GM12878 (cell line): Measurements from ENCODE around the gene ANO1. TPM values are rescaled to one million over a fixed set of nuclear protein-coding genes. Genes with fewer than 3 reads are reported as not detected.

Experiments
- ATAC-seq: fragments of 200-7000 bp; cut with Tn5 transposase; 3 replicates; pipeline ENCODE4 v1.9.1; 2020; ENCODE audit warnings: mild to moderate bottlenecking, moderate library complexity
- BruUV-seq: library from RNA; stranded (reverse); fragments of 400-500 nt; replicated peaks from 2 replicates; lab custom pipeline; 2021; lab: Mats Ljungman, UMichigan
- CTCF ChIA-PET: fragments of 300-600 bp; sonication (Branson Sonifier 250); formaldehyde crosslinking; extraction: SDS; loops from one replicate; lab custom pipeline; 2021; ENCODE audit warnings: inconsistent platforms; lab: Yijun Ruan, JAX
- POLR2A ChIA-PET: fragments of 350-600 bp; formaldehyde crosslinking; extraction: SDS; loops from one replicate; lab custom pipeline; 2021; ENCODE audit warnings: inconsistent platforms; lab: Charles Lee
- RAD21 ChIA-PET: fragments of 300-600 bp; sonication (Branson Sonifier 250); formaldehyde crosslinking; loops from one replicate; lab custom pipeline; 2023; ENCODE audit warnings: antibody characterized with exemption; ENCODE audit not compliant: unreplicated experiment; lab: Charles Lee
- SMC1A ChIA-PET: fragments of 300-600 bp; sonication (Branson Sonifier 250); formaldehyde crosslinking; loops from one replicate; lab custom pipeline; 2023; ENCODE audit not compliant: unreplicated experiment, uncharacterized antibody; lab: Charles Lee
- DNase-seq: peaks from one replicate; pipeline ENCODE4 v3.0.0-alpha.2; 2011; ENCODE audit warnings: low read depth, low spot score
- FAIRE-seq: peaks from 3 replicates; lab custom pipeline; 2011; peaks lifted over from hg19 to GRCh38; lab: Jason Lieb, UNC
- H2AFZ ChIP-seq: 2 replicates; pipeline ENCODE4 v1.6.0; 2011; ENCODE audit warnings: low read depth, low read length, control low read depth; ENCODE audit not compliant: control insufficient read depth
- H3K27ac ChIP-seq: 2 replicates; pipeline ENCODE4 v1.5.1; 2011; ENCODE audit warnings: control low read depth; ENCODE audit not compliant: control insufficient read depth, insufficient read depth
- H3K27me3 ChIP-seq, 2 experiments: replicated peaks in 1 of 2; 2 replicates each; pipeline versions ENCODE4 v1.6.0 to v1.6.1; 2011; ENCODE audit warnings: low read length in 1 of 2; ENCODE audit not compliant: control insufficient read depth in 2 of 2, insufficient read depth in 2 of 2
- H3K36me3 ChIP-seq, 2 experiments: 2 replicates each; pipeline ENCODE4 v1.5.1; 2011; ENCODE audit warnings: low read length in 1 of 2; ENCODE audit not compliant: control insufficient read depth in 2 of 2, insufficient read depth in 2 of 2
- H3K4me1 ChIP-seq: 2 replicates; pipeline ENCODE4 v1.6.1; 2011; ENCODE audit warnings: mild to moderate bottlenecking, low read length, moderate library complexity, mixed read lengths; ENCODE audit not compliant: control insufficient read depth, insufficient read depth
- H3K4me2 ChIP-seq: 2 replicates; pipeline ENCODE4 v1.6.0; 2011; ENCODE audit warnings: control low read depth; ENCODE audit not compliant: control insufficient read depth, insufficient read depth
- H3K4me3 ChIP-seq: fragments of 200-600 bp; sonication (generic); 2 replicates; pipeline ENCODE4 v1.5.1; 2016
- H3K79me2 ChIP-seq: 2 replicates; pipeline ENCODE4 v1.6.0; 2011; ENCODE audit warnings: low read length; ENCODE audit not compliant: control insufficient read depth, insufficient read depth
- H3K9ac ChIP-seq: 2 replicates; pipeline ENCODE4 v1.8.0; 2011; ENCODE audit warnings: low read length, control low read depth, mixed read lengths; ENCODE audit not compliant: control insufficient read depth, insufficient read depth
- H3K9me3 ChIP-seq: replicated peaks from 3 replicates; pipeline ENCODE4 v1.5.1; 2011; ENCODE audit warnings: mild to moderate bottlenecking, low read length; ENCODE audit not compliant: control insufficient read depth, insufficient read depth
- H4K20me1 ChIP-seq: 2 replicates; pipeline ENCODE4 v1.6.0; 2011; ENCODE audit not compliant: control insufficient read depth, insufficient read depth
- DPF2 ChIP-seq: fragments of 450-650 bp; IDR thresholded peaks from 2 replicates; pipeline ENCODE4 v1.6.1; 2017; ENCODE audit warnings: mild to moderate bottlenecking
- E4F1 ChIP-seq: fragments of 450-650 bp; IDR thresholded peaks from 2 replicates; pipeline ENCODE4 v1.6.1; 2018; ENCODE audit warnings: borderline replicate concordance, mild to moderate bottlenecking; ENCODE audit not compliant: partially characterized antibody
- FOXK2 ChIP-seq: fragments of 450-650 bp; IDR thresholded peaks from 2 replicates; pipeline ENCODE4 v1.6.1; 2017; ENCODE audit warnings: mild to moderate bottlenecking, moderate library complexity
- KLF5 ChIP-seq: fragments of 450-650 bp; IDR thresholded peaks from 2 replicates; pipeline ENCODE4 v1.6.1; 2014; ENCODE audit warnings: mild to moderate bottlenecking; ENCODE audit not compliant: partially characterized antibody
- MLLT1 ChIP-seq: fragments of 450-650 bp; IDR thresholded peaks from 2 replicates; pipeline ENCODE4 v1.6.1; 2016; ENCODE audit warnings: mild to moderate bottlenecking
- NFIC ChIP-seq: IDR thresholded peaks from 2 replicates; pipeline ENCODE4 v1.6.1; 2012; ENCODE audit warnings: low read depth, mild to moderate bottlenecking, inconsistent platforms, low read length, moderate library complexity
- PAX8 ChIP-seq: fragments of 450-650 bp; IDR thresholded peaks from 2 replicates; pipeline ENCODE4 v1.6.1; 2017; ENCODE audit warnings: mild to moderate bottlenecking, moderate library complexity
- SUPT20H ChIP-seq: IDR thresholded peaks from 2 replicates; pipeline ENCODE4 v1.6.1; 2011; ENCODE audit warnings: low read depth, mild to moderate bottlenecking, low read length, moderate library complexity, borderline replicate concordance; ENCODE audit not compliant: control insufficient read depth
- ZNF384 ChIP-seq: IDR thresholded peaks from 2 replicates; pipeline ENCODE4 v1.6.1; 2012; ENCODE audit warnings: low read depth, mild to moderate bottlenecking, low read length, improper control_type of control experiment, borderline replicate concordance
- ZNF592 ChIP-seq: fragments of 450-650 bp; IDR thresholded peaks from 2 replicates; pipeline ENCODE4 v1.6.1; 2017; ENCODE audit warnings: mild to moderate bottlenecking, moderate library complexity
- WGBS: methylation state at CpG from one replicate; pipeline ENCODE4 v1.1.6; 2016; ENCODE audit warnings: low lambda C conversion rate; ENCODE audit not compliant: insufficient replicate concordance, insufficient coverage; ENCODE audit errors: missing lambda C conversion rate; 5-methylcytosine and 5-hydroxymethylcytosine counted together
- in situ Hi-C: fragments of 300-500 bp; cut with MboI; formaldehyde crosslinking; loops from 9 replicates; pipeline ENCODE4 v1.14.3; 2018; ENCODE audit warnings: mixed read lengths
- intact Hi-C: fragments of 100-400 bp; cut with micrococcal nuclease; formaldehyde crosslinking; loops from one replicate; pipeline ENCODE4 v1.14.2; 2022; ENCODE audit not compliant: unreplicated experiment
- polyA plus RNA-seq, 11 experiments: library from polyadenylated mRNA; depleted of rRNA in 4 of 11; unstranded in 6 of 11; stranded (reverse) in 5 of 11; fragments of >200 nt; fragmentation: Nextera tagmentation in 4 of 11; fragmentation: Illumina TruSeq in 1 of 11; extraction: Ambion mirVana in 4 of 11; extraction: Trizol in 1 of 11; gene quantifications; 1 replicate in 1 of 11; 2 replicates in 10 of 11; pipeline versions ENCODE4 v1.2.1 to v1.2.3, GENCODE V29; 2011 to 2016; ENCODE audit warnings: inconsistent platforms in 2 of 11, missing spikeins in 2 of 11, low read depth in 1 of 11
- total RNA-seq, 4 experiments: library from RNA; depleted of rRNA in 3 of 4; stranded (reverse); fragments of >200 nt in 3 of 4; fragmentation: Illumina TruSeq in 1 of 4; extraction: Trizol in 1 of 4; gene quantifications; 2 replicates each; pipeline versions ENCODE4 v1.2.1 to v1.2.3, GENCODE V29; 2013 to 2021

Gene ANO1
- total and polyA plus RNA-seq, 10 of the 15 experiments (the other 5 are each of a cell fraction or from before 2014, with no cell fraction given), result 0.01 to 0.38 (median 0.06) TPM; not detected in 7

GRCh38 chr11:70112017-70112434 lies 33.9 kb downstream of the ANO1 start (continued):
- TF ChIP-seq ZNF384 (no peak), E4F1 (no peak), PAX8 (no peak), SUPT20H (no peak), DPF2 (no peak), FOXK2 (no peak)

GRCh38 chr11:70113801-70114200 lies 35.7 kb downstream of the ANO1 start:
- no peak overlapping the region for H3K9ac ChIP-seq
- ATAC-seq, result no peak
- no peak overlapping the region for H3K27ac ChIP-seq
- TF ChIP-seq KLF5 (no peak), ZNF592 (no peak), NFIC (no peak), ZNF384 (no peak), MLLT1 (no peak)
- BruUV-seq, result no TSS peak
- SMC1A ChIA-PET, result interaction anchor here (0.6 kb wide), 1 partner anchor 1144 kb away, joined by 5 read pairs; no protein-coding TSS in a partner anchor
- H3K27me3 ChIP-seq, result peaks cover 0 to 5% of the 10 kb centered on the region in 2 experiments; a peak in 2 of 4 replicates
- RAD21 ChIA-PET, result no interaction called here
- H4K20me1 ChIP-seq, result no peaks in the 10 kb centered on the region
- CTCF ChIA-PET, result interaction anchor here (1.0 kb wide), 1 partner anchor 284 kb away, joined by 3 read pairs; no protein-coding TSS in a partner anchor
- WGBS, result 27% methylated on average over 5 of the region's 5 CpGs
- no peak overlapping the region for H3K4me3 ChIP-seq
- H3K4me2 ChIP-seq, result no peak overlapping the region
- no peaks in the 10 kb centered on the region for H3K36me3 ChIP-seq
- intact Hi-C loops, result no loop called here
- in situ Hi-C loops, result no loop called here
- FAIRE-seq, result no peak
- POLR2A ChIA-PET, result no interaction called here
- H3K9me3 ChIP-seq, result no peaks in the 10 kb centered on the region
- DNase-seq, result no peak
- no peak overlapping the region for H2AFZ ChIP-seq
- no peaks in the 10 kb centered on the region for H3K79me2 ChIP-seq
- no peaks in the 10 kb centered on the region for H3K4me1 ChIP-seq
